GM19372 (cell line): ENCODE data around the gene BTN2A1.
"Not testable (repeated sequence)": the region's sequence is repeated elsewhere in the genome, so short reads cannot be mapped to it uniquely, and the experiment has no call there.

ENCODE experiments used
- ATAC-seq: cut with Tn5 transposase; IDR thresholded peaks from one replicate; pipeline ENCODE4 v1.9.1; 2021; ENCODE audit warnings: mild to moderate bottlenecking, low read depth, moderate library complexity; ENCODE audit not compliant: unreplicated experiment

Gene BTN2A1

DNA sequence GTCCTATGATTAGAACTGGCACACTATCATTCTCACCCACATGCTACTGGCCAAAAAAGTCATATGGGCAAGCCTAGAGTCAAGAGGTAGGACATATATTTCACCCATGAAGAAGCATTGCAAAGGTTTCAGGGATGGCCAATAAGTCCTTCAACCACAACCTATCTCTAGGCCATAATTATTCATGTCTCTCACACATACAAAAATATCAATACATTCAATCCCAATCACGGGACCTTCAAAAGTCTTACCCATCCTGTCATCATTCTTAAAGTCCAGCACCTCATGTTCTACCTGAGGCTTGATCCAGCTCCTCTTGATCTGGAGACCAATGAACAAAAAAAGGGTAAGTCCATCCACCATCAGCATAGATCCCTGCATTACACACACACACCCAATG, 29.7 kb downstream of the BTN2A1 start:
- ATAC-seq = no peak

DNA sequence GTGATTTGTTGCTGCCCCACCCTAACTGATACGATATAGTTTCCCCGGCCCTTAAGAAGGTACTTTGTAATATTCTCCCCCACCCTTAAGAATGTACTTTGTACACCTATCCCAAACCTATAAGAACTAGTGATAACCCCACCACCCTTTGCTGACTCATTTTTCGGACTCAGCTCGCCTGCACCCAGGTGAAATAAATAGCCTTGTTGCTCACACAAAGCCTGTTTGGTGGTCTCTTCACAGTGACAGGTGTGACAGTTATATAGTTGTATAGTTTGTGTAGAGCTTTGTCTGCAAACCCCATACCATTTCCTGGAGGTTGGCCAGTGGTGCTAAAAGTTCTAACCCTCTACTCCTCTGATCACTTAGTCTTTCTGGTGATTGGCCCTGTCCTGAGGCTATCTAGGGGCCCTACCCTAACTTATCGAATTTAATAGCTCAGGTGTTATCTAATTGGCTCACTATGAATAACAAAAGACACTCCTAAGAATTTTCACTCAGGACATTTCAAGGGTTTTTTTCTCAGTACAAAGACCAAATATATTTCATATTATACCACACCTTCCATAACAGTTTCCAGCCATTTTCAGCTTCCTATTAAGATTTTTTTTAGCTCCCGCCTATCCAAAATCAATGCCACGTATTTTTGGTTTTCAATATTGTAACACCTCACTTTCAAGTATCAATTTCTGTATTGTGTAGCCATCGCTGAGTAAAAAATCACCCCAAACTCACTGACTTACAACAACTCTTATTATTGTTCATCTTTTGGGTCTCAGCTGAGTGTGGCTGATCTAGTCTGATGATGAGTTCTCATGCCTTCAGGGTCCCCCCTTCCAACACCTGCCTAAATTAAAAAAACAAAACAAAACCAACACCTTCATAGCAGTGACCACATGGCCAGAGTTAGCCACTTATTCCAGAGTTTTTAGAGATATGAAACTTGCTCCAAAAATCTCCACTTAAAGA, 32.5 kb downstream of the BTN2A1 start:
- ATAC-seq = no peak

DNA sequence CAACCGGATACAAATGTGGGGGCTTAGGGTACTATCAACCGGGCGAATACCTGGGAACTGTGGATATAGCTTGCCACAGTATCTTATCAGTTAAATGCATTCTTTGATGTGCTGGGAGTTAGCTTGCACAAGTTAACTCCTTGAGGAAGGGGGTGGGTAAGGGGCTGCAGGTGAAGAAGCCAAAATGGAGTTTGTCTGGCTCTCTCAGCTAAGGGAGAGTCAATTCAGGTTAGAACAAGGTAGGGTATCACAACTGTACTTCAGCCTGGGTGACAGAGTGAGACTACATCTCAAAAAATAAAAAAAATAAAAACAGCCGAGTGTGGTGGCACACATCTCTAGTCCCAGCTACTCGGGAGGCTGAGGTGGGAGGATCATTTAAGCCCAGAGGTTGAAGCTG, 33.8 kb downstream of the BTN2A1 start:
- no peak for ATAC-seq

DNA sequence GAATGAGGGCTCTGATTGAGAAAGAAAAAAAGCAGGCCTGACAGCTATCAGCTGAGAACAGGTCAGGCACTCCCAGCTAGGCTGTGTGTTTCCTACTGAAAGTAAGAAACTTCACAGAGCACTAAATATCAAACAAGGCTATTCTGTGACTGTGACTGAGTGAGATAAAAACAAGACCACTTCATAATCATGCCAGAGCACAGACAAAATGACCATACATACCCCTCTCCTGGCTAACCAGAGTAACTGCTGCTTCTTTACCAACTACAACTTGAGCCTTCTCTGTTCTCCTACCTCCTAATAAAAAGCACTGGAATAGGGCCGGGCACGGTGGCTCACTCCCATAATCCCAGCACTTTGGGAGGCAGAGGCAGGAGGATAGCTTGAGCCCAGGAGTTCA, 35.5 kb downstream of the BTN2A1 start:
- ATAC-seq = no peak

DNA sequence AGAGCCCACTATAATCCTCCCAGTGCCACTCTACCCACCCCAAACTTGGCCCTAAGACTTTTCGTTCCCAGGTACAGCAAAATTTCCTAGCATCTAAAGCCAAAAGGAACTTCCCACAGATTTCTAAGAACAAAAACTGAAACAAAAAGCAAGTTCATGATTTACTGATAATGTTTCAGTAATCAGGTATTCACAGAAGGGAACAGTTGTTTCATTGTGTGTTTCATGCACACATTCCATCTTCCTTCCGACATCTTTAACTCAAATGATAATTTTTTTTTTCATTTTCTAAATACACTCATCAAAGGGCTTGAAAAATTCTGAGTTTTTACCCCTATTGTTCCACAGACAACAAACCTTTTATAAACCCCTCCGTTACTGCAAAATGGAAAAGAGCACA, 36.4 kb downstream of the BTN2A1 start:
- ATAC-seq = no peak

DNA sequence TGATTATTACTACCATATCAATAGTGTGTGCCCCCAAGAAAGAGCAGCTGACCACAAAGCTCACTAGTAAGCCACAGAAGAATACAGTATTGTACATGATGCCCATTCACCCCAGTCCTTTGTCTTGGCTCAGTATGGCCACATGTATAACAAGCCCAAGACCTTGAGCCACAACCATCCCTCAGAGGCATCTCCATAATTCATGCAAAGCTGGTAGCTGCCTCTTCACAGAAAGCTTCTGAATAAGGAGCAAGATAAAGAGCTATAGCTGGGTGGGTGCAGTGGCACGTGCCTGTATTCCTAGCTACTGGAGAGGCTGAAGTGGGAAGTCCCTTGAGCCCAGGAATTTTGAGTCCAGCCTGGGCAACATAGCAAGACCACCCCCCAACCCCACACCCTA, 37.5 kb downstream of the BTN2A1 start:
- ATAC-seq = no peak

DNA sequence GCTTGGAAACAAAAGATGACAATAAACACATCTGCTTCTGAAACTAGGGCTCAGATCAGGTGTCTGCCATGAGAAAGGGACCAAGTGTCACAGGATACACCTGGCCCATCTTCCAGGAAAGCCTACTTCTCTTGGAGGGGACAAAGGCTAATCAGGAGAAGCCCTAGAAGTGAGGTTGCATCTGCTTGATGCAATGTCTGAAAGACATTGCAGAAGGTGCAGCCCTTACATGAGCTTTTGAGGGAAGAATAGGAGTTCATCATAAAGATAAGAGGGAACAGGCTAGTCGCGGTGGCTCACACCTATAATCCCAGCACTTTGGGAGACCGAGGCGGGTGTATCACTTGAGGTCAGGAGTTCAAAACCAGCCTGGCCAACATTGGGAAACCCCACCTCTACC, 39.9 kb downstream of the BTN2A1 start:
- no peak for ATAC-seq

DNA sequence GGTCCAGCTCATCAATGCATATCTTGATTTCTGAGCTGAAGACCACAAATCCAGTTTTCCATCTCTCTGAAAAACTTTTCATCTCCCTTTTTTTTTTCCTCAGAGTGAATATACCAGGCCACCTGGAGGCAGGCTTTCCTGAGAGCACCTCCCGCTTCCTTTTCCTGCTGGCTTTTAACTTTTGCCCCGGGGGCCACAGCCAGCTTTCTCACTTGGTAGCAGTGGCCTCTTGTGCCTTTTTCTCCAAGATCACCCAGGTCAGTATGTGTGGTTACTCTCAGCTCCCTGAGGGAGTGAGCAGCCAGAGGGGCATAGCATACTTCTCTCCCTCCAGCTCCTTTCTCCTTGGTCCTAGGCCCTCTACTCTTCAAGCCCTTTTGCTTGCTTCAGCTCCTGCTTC, 42.3 kb downstream of the BTN2A1 start, which contains the start of gene BTN1A1:
Gene BTN1A1, plus strand, starts transcription at position 202 of the 400 bp plus-strand sequence. CDS start 984 bp downstream, outside the sequence.
- no peak for ATAC-seq

DNA sequence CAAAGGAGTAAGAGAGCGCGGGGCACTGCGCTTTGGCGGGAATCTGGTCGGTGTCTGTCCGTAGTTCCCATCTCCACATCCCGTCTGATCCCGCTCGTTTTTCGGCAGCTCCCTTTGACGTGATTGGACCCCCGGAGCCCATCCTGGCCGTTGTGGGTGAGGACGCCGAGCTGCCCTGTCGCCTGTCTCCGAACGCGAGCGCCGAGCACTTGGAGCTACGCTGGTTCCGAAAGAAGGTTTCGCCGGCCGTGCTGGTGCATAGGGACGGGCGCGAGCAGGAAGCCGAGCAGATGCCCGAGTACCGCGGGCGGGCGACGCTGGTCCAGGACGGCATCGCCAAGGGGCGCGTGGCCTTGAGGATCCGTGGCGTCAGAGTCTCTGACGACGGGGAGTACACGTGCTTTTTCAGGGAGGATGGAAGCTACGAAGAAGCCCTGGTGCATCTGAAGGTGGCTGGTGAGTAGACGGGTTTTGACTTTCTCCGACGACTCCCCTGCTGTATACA, 43.8 kb downstream of the BTN2A1 start:
- ATAC-seq = no peak

DNA sequence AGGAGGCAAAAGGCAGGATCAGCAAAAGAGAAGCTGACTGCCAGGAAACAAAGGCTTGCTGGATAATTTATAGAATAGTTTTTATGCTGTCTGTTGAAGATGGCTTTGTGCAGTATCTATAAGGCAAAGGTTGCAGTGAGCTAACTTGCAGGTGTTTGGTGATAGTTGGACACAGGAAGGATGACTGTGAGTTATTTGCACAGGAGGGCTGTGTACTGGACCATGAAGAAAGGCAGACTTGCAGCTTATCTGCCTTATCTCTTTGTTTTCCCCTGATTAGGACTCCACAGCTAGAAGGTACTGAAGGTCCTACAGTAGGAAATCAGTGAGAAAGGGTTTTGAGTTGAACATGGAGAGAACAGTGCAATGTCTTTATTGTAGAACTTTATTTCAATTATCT, 44.4 kb downstream of the BTN2A1 start:
- no peak for ATAC-seq

DNA sequence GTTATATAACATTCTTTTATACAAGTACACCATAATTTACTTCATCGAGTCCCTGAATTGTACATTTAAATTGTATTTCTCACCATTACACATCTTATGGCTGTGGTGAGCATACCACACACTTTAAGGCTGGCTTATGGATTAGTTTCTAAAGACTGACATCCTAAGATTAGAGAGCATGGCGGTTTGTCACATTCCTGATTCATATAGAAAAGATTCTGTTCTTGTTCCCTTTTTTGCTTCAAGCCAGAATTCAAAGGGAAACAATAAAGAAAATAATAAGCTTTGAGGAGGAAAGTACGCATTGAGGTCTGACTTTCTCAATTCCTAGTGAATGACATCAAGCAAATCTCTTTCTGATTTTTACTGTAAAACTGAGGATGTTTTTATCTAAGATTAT, 44.9 kb downstream of the BTN2A1 start:
- ATAC-seq = no peak

DNA sequence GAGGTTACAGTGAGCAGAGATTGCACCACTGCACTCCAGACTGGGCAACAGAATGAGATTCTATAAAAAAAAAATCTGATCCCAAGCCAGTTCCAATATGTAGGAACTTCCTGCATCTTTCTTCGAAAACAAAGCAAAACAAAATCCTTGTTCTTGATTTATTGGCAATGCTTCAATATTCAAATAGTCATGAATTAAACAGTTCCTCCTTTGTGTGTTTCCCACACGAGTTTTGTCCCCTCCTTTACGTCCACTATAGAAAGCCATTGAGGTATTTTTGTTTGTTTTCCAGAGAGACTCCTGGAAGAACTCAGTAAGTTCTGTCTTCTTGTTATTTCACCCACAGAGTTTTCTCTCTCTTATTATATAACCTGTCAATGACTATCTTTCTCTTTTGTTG, 49.9 kb downstream of the BTN2A1 start:
- no peak for ATAC-seq

DNA sequence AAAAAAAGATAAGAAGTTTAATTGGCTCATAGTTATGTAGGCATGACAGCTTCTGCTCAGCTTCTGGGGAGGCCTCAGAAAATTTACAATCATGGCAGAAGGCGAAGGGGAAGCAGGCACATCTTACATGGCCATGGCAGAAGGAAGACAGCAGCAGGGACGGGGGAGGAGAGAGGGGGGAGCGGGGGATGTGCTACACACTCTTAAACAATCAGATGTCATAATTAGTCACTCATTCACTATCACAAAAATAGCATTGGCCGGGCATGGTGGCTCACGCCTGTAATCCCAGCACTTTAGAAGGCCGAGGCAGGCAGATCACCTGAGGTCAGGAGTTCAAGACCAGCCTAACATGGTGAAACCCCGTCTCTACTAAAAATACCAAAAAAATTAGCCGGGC, 53.3 kb downstream of the BTN2A1 start:
- ATAC-seq = not testable (repeated sequence)

DNA sequence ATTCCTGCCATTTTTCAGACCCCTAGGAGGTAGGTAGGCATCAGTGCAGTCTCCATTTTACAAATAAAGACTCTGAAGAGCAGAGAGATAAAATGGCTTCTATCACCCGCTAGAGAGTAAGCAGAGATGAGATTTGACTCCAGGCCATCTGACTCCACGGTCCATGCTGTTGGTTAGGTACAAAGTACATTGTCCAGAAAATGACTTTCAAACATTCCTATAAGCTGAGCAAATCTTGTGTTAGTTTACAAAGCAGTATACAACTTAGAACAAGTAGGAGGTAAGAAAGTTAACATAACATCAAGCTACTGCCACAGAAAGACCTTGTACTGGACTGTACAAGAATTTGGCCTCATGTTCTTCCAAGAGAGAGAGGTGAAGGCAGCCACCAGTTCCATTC, 57.2 kb downstream of the BTN2A1 start:
- no peak for ATAC-seq

DNA sequence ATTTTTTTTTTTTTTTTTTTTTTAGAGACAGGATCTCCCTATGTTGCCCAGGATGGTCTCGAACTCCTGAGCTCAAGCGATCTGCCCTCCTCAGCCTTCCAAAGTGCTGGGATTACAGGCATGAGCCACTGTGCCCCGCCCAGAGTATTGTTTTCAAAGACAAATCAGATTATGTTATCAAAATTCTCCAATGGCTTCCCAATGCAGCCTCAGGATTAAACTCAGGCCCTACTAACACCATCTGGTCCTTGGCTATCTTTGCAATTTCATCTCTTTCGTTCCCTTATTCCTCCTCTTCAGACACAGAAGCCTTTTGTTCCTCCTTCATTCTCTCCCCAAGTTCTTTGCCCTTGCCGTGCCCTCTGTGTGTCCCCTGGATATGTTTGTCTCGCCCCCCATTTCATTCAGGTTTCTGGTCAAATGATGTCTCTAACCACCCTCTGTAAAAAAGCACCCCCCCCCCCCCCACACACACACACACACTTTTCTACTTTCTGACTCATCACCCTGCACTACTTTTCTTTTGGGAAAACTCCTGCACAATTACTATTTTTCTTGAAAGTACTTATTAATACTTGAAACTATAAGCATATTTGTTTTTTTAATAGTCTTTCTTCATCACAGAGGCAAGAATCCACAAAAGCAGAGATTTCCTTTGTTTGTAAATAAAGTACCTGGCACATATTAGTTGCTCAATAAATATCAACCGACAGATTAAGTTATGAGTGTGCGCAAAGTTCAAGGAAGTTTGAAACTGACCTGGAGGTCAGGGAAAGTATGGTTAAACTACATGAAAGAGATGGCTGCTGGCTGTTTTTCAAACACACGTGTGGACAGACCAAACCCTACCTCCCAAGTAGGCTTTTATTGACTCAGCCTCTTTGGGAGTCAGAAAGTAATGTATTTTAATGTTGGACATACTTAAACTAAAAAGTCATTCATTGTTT, 59.0 kb downstream of the BTN2A1 start:
- ATAC-seq = no peak
